Left ventricle myocardium inferior (tissue), 1 donor: ENCODE measurements around the gene RAMP2. TPM values are rescaled to one million over a fixed set of nuclear protein-coding genes. Genes with fewer than 3 reads are reported as not detected.

Experiments used
- DNase-seq: peaks from one replicate; pipeline ENCODE4 v3.0.0-alpha.2; 2020
- H3K27ac ChIP-seq: fragments of 200-600 bp; replicated peaks from 2 replicates; pipeline ENCODE4 v1.8.0; 2021
- H3K27me3 ChIP-seq: fragments of 200-600 bp; 2 replicates; pipeline ENCODE4 v1.8.0; 2021; ENCODE audit warnings: low read depth
- H3K36me3 ChIP-seq: fragments of 200-600 bp; 2 replicates; pipeline ENCODE4 v1.8.0; 2021
- H3K4me1 ChIP-seq: fragments of 200-600 bp; 2 replicates; pipeline ENCODE4 v1.8.0; 2021
- H3K4me3 ChIP-seq: fragments of 200-600 bp; 2 replicates; pipeline ENCODE4 v1.8.0; 2021; ENCODE audit warnings: mild to moderate bottlenecking, moderate library complexity
- H3K9me3 ChIP-seq: fragments of 200-600 bp; replicated peaks from 2 replicates; pipeline ENCODE4 v1.8.0; 2021
- CTCF ChIP-seq: fragments of 200-600 bp; IDR thresholded peaks from 2 replicates; pipeline ENCODE4 v1.8.0; 2021; ENCODE audit warnings: antibody characterized with exemption, mild to moderate bottlenecking, borderline replicate concordance
- intact Hi-C: fragments of 100-400 bp; cut with micrococcal nuclease; formaldehyde crosslinking; loops from one replicate; pipeline ENCODE4 v1.11.0; 2022
- total RNA-seq: library from RNA; stranded (reverse); fragmentation: NEBNext Ultra II Directional; extraction: Animal tissue kit (Norgen Biotek cat#: 25700); gene quantifications from one replicate; pipeline ENCODE4 v1.2.1, GENCODE V29; 2021
- donor health status: DM: no; HTN: yes; CAD: no; lungs with severe emphysema.

RAMP2 gene
- total RNA-seq, 1 donor from 2014 or later = 37.7 TPM

GRCh38 chr17:42748908-42749798 is 11.9 kb upstream of the RAMP2 start:
- intact Hi-C loops = no loop called here
- Histone ChIP-seq H3K4me3 (no peak overlapping the region), H3K36me3 (no peaks in the 10 kb centered on the region), H3K9me3 (no peaks in the 10 kb centered on the region), H3K27me3 (no peaks in the 10 kb centered on the region), H3K27ac (peak overlapping the region; percentile 71), H3K4me1 (peaks cover 54% of the 10 kb centered on the region)
- DNase-seq = no peak
- no peak for TF ChIP-seq CTCF

- Histone ChIP-seq H3K27ac (peak overlapping the region; percentile 71), H3K9me3 (no peaks in the 10 kb centered on the region), H3K27me3 (no peaks in the 10 kb centered on the region), H3K36me3 (no peaks in the 10 kb centered on the region), H3K4me1 (peaks cover 41% of the 10 kb centered on the region), H3K4me3 (no peak overlapping the region)
- intact Hi-C loops = no loop called here
- TF ChIP-seq CTCF = no peak
- DNase-seq = no peak
Measured at GRCh38 chr17:42750739-42751344, 10.2 kb upstream of the RAMP2 start.

DNA sequence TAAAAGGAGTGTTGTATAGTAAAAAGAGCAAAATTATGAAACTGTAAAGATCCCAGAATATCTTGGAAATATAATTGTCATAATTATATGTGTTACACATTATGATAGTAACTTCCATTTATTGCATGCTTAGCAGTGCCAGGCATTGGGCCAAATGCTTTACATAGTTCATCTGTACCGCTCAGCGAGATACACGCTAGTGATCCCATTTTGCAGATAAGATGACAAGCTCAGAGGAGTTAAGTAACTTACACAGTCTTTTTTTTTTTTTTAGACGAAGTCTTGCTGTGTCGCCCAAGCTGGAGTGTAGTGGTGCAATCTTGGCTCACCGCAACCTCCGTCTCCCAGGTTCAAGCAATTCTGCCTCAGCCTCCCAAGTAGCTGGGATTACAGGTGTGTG is 9.4 kb upstream of the RAMP2 start:
- intact Hi-C loops = no loop called here
- no peaks in the 10 kb centered on the region for H3K9me3 ChIP-seq
- H3K27ac ChIP-seq = peak overlapping the region; percentile 71
- no peak overlapping the region for H3K4me3 ChIP-seq
- no peak for DNase-seq
- H3K27me3 ChIP-seq = no peaks in the 10 kb centered on the region
- TF ChIP-seq CTCF = no peak
- H3K4me1 ChIP-seq = peaks cover 41% of the 10 kb centered on the region
- no peaks in the 10 kb centered on the region for H3K36me3 ChIP-seq

GRCh38 chr17:42754782-42755181 is 6.2 kb upstream of the RAMP2 start:
- Histone ChIP-seq H3K4me3 (no peak overlapping the region), H3K4me1 (peaks cover 19% of the 10 kb centered on the region), H3K27ac (no peak overlapping the region), H3K9me3 (no peaks in the 10 kb centered on the region), H3K36me3 (no peaks in the 10 kb centered on the region), H3K27me3 (no peaks in the 10 kb centered on the region)
- TF ChIP-seq CTCF = no peak
- DNase-seq = peak; percentile 41
- intact Hi-C loops = no loop called here

- H3K36me3 ChIP-seq = no peaks in the 10 kb centered on the region
- DNase-seq = no peak
- intact Hi-C loops = no loop called here
- peak overlapping the region; percentile 94 for H3K27ac ChIP-seq
- peaks cover 38% of the 10 kb centered on the region for H3K4me1 ChIP-seq
- H3K4me3 ChIP-seq = peak overlapping the region; percentile 81
- peaks cover 26% of the 10 kb centered on the region for H3K27me3 ChIP-seq
- H3K9me3 ChIP-seq = no peaks in the 10 kb centered on the region
- TF ChIP-seq CTCF = no peak
Measured at GRCh38 chr17:42759982-42760651, 910 bp upstream of the RAMP2 start.
